GM12875 (cell line): Measurements from ENCODE around the gene NLRP11.

ENCODE experiments used
- H3K4me3 ChIP-seq: one replicate; pipeline ENCODE4 v1.5.1; 2011; ENCODE audit warnings: low read depth, low read length, control low read depth
- CTCF ChIP-seq: IDR thresholded peaks from 2 replicates; pipeline ENCODE4 v1.5.1; 2011; ENCODE audit warnings: low read depth, mild to moderate bottlenecking, control low read depth, inconsistent platforms, low read length, moderate library complexity, borderline replicate concordance; ENCODE audit not compliant: insufficient read depth

The NLRP11 gene

GRCh38 chr19:55830656-55831055 is 1.1 kb downstream of the NLRP11 start:
- H3K4me3 ChIP-seq: no peak overlapping the region
- TF ChIP-seq CTCF: no peak

- no peak for TF ChIP-seq CTCF
- H3K4me3 ChIP-seq: no peak overlapping the region
Observed at GRCh38 chr19:55820037-55820436, 11.8 kb downstream of the NLRP11 start.

- TF ChIP-seq CTCF: no peak
- H3K4me3 ChIP-seq: no peak overlapping the region
Observed at GRCh38 chr19:55813906-55814305, 17.9 kb downstream of the NLRP11 start.

- H3K4me3 ChIP-seq: no peak overlapping the region
- no peak for TF ChIP-seq CTCF
Observed at GRCh38 chr19:55812449-55812848, 19.4 kb downstream of the NLRP11 start.

- no peak overlapping the region for H3K4me3 ChIP-seq
- no peak for TF ChIP-seq CTCF
Observed at GRCh38 chr19:55811340-55811739, 20.5 kb downstream of the NLRP11 start.

- TF ChIP-seq CTCF: peak; percentile 58
- H3K4me3 ChIP-seq: no peak overlapping the region
Observed at GRCh38 chr19:55809381-55810058, 22.3 kb downstream of the NLRP11 start.

- H3K4me3 ChIP-seq: no peak overlapping the region
- no peak for TF ChIP-seq CTCF
Observed at GRCh38 chr19:55802281-55802680, 29.5 kb downstream of the NLRP11 start.
